GM23338 (cell line): ENCODE data around the gene ID2. TPM values are rescaled to one million over a fixed set of nuclear protein-coding genes. Genes with fewer than 3 reads are reported as not detected.

Experiments used
- ATAC-seq: fragments of 200-7000 bp; cut with Tn5 transposase; 3 replicates; pipeline ENCODE4 v1.9.1; 2020
- DNase-seq: peaks from one replicate; pipeline ENCODE4 v3.0.0-alpha.2; 2015; ENCODE audit warnings: low spot score
- H2AFZ ChIP-seq: fragments of 200-600 bp; sonication (generic); 2 replicates; pipeline ENCODE4 v1.8.0; 2016; ENCODE audit warnings: antibody characterized with exemption, mild to moderate bottlenecking, moderate library complexity
- H3F3A ChIP-seq: fragments of 200-600 bp; sonication (generic); replicated peaks from 2 replicates; pipeline ENCODE4 v1.8.0; 2017; ENCODE audit warnings: antibody characterized with exemption, mixed run types, low read depth
- H3K27ac ChIP-seq: fragments of 200-600 bp; sonication (generic); 2 replicates; pipeline ENCODE4 v1.6.1; 2016; ENCODE audit warnings: low read depth
- H3K27me3 ChIP-seq: fragments of 200-600 bp; sonication (generic); 2 replicates; pipeline ENCODE4 v1.8.0; 2016; ENCODE audit warnings: mild to moderate bottlenecking, mixed run types, moderate library complexity; ENCODE audit not compliant: insufficient read depth
- H3K36me3 ChIP-seq: fragments of 200-600 bp; sonication (generic); 2 replicates; pipeline ENCODE4 v1.8.0; 2016; ENCODE audit warnings: mild to moderate bottlenecking; ENCODE audit not compliant: insufficient read depth
- H3K4me1 ChIP-seq: fragments of 200-600 bp; sonication (generic); 2 replicates; pipeline ENCODE4 v1.8.0; 2016; ENCODE audit warnings: mild to moderate bottlenecking, moderate library complexity; ENCODE audit not compliant: insufficient read depth
- H3K4me2 ChIP-seq: fragments of 200-600 bp; sonication (generic); 2 replicates; pipeline ENCODE4 v1.7.1; 2017; ENCODE audit warnings: mixed run types
- H3K4me3 ChIP-seq: fragments of 200-600 bp; sonication (generic); 2 replicates; pipeline ENCODE4 v1.6.1; 2016; ENCODE audit warnings: mixed run types
- H3K79me2 ChIP-seq: fragments of 200-600 bp; sonication (generic); replicated peaks from 2 replicates; pipeline ENCODE4 v1.8.0; 2017; ENCODE audit warnings: mild to moderate bottlenecking; ENCODE audit not compliant: insufficient read depth
- H3K9me2 ChIP-seq: fragments of 200-600 bp; sonication (generic); 2 replicates; pipeline ENCODE4 v1.8.0; 2017; ENCODE audit not compliant: insufficient read depth
- H4K20me1 ChIP-seq: fragments of 200-600 bp; sonication (generic); replicated peaks from 2 replicates; pipeline ENCODE4 v1.8.0; 2017; ENCODE audit warnings: mild to moderate bottlenecking; ENCODE audit not compliant: insufficient read depth
- H3K27ac Mint-ChIP-seq: 2 replicates; pipeline ENCODE4 v1.8.0; 2020; ENCODE audit warnings: inconsistent platforms, mild to moderate bottlenecking, moderate library complexity, mixed read lengths
- H3K27me3 Mint-ChIP-seq: 3 replicates; pipeline ENCODE4 v1.8.0; 2022; ENCODE audit warnings: low read depth, mild to moderate bottlenecking, moderate library complexity, mixed read lengths, inconsistent platforms; ENCODE audit not compliant: insufficient read depth, poor library complexity
- H3K36me3 Mint-ChIP-seq: 3 replicates; pipeline ENCODE4 v1.8.0; 2021; ENCODE audit warnings: low read depth, mild to moderate bottlenecking, inconsistent platforms, moderate library complexity, mixed read lengths
- H3K4me1 Mint-ChIP-seq: 3 replicates; pipeline ENCODE4 v1.8.0; 2020; ENCODE audit warnings: mild to moderate bottlenecking, inconsistent platforms, mixed read lengths
- H3K4me3 Mint-ChIP-seq: 3 replicates; pipeline ENCODE4 v1.8.0; 2021; ENCODE audit warnings: moderate library complexity, mild to moderate bottlenecking, inconsistent platforms, mixed read lengths
- H3K9me3 Mint-ChIP-seq: 3 replicates; pipeline ENCODE4 v1.8.0; 2020; ENCODE audit warnings: moderate library complexity, mild to moderate bottlenecking, inconsistent platforms, mixed read lengths
- CREB1 ChIP-seq: fragments of 250-450 bp; sonication (Bioruptor Pico); IDR thresholded peaks from 2 replicates; pipeline ENCODE4 v1.5.0; 2020; ENCODE audit warnings: low read depth, mild to moderate bottlenecking, moderate library complexity
- CTCF ChIP-seq, 2 experiments: fragments of 200-600 bp in 1 of 2; sonication (generic) in 1 of 2; conservative IDR thresholded peaks; 2 replicates each; pipeline versions ENCODE4 v1.5.1 to v1.6.1; 2016 to 2017; ENCODE audit warnings: antibody characterized with exemption in 2 of 2, low read depth in 2 of 2, mild to moderate bottlenecking in 2 of 2, moderate library complexity in 1 of 2
- POLR2AphosphoS5 ChIP-seq: IDR thresholded peaks from 2 replicates; pipeline ENCODE4 v1.6.1; 2016; ENCODE audit warnings: antibody characterized with exemption, low read depth
- REST ChIP-seq: IDR thresholded peaks from one replicate; pipeline ENCODE4 v1.6.1; 2018; ENCODE audit warnings: antibody characterized with exemption; ENCODE audit not compliant: unreplicated experiment
- STAT1 ChIP-seq: IDR thresholded peaks from one replicate; pipeline ENCODE4 v1.6.1; 2016; ENCODE audit warnings: antibody characterized with exemption; ENCODE audit not compliant: unreplicated experiment
- ZNF114 ChIP-seq: fragments of 250-450 bp; sonication (Bioruptor Pico); IDR thresholded peaks from 2 replicates; pipeline ENCODE4 v1.5.0; 2020; ENCODE audit warnings: mild to moderate bottlenecking, moderate library complexity
- ZNF462 ChIP-seq: fragments of 250-450 bp; sonication (Bioruptor Pico); IDR thresholded peaks from 2 replicates; pipeline ENCODE4 v1.5.0; 2020; ENCODE audit warnings: mild to moderate bottlenecking, moderate library complexity
- polyA plus RNA-seq: library from polyadenylated mRNA; unstranded; fragments of >200 nt; fragmentation: Nextera tagmentation; extraction: Ambion mirVana; gene quantifications from 2 replicates; pipeline ENCODE4 v1.2.1, GENCODE V29; 2016
- total RNA-seq: library from RNA; depleted of rRNA; stranded (reverse); fragments of >200 nt; shearing (Covaris generic); gene quantifications from 2 replicates; pipeline ENCODE4 v1.2.3, GENCODE V29; 2014

Gene ID2
- total and polyA plus RNA-seq, 2 experiments from 2014 or later: 87.0 to 110 TPM

- peak overlapping the region; percentile 54 for H3K4me3 ChIP-seq
- H3K9me3 Mint-ChIP-seq: peaks cover 25% of the 10 kb centered on the region
- peaks cover 77% of the 10 kb centered on the region for H3K27me3 Mint-ChIP-seq
- peaks cover 20% of the 10 kb centered on the region for H3K79me2 ChIP-seq
- peaks cover 81% of the 10 kb centered on the region for H3K27me3 ChIP-seq
- H3K4me3 Mint-ChIP-seq: peak overlapping the region; percentile 79
- TF ChIP-seq ZNF114 (CRISPR knock-in tag) (no peak), POLR2AphosphoS5 (no peak; the same call in 1 of the 2 replicates), STAT1 (no peak), CREB1 (CRISPR knock-in tag) (peak; percentile 76), ZNF462 (CRISPR knock-in tag) (no peak), CTCF (conservative IDR thresholded peaks at IDR 0.05; ENCODE audit: low read depth in 2 of 2) (no peak), REST (no peak)
- no peak overlapping the region for H3K27ac Mint-ChIP-seq
- ATAC-seq (peak; percentile 46), DNase-seq (peak; percentile 94)
- no peaks in the 10 kb centered on the region; the same call in 1 of the 2 replicates for H3K36me3 ChIP-seq
- no peak overlapping the region for H3K27ac ChIP-seq
- no peaks in the 10 kb centered on the region; the same call in 1 of the 2 replicates for H3F3A ChIP-seq
- no peak overlapping the region for H2AFZ ChIP-seq
- H3K4me1 ChIP-seq: peaks cover 46% of the 10 kb centered on the region
- H3K4me1 Mint-ChIP-seq: peaks cover 36% of the 10 kb centered on the region
- no peaks in the 10 kb centered on the region for H3K9me2 ChIP-seq
- peak overlapping the region; percentile 76 for H3K4me2 ChIP-seq
- H3K36me3 Mint-ChIP-seq: peaks cover 35% of the 10 kb centered on the region
- H4K20me1 ChIP-seq: peaks cover 17% of the 10 kb centered on the region
Measured at GRCh38 chr2:8678731-8679566, 2.9 kb upstream of the ID2 start.
